ENCODE results near the gene EIF2D. TPM values are rescaled to one million over a fixed set of nuclear protein-coding genes. Genes with fewer than 3 reads are reported as not detected.

The EIF2D gene
- total and polyA plus RNA-seq, 9 of the 15 experiments (the other 6 are each of a cell fraction or from before 2014, with no cell fraction given), result 81.1 to 138 (median 93.9) TPM

- no peak for TF ChIP-seq SP1 (CRISPR knock-in tag; IDR thresholded peaks at IDR 0.05)
- no peak for TF ChIP-seq PPARD (CRISPR knock-in tag; IDR thresholded peaks at IDR 0.05)
- no peak for TF ChIP-seq PHB2 (IDR thresholded peaks at IDR 0.05; ENCODE audit: low read depth)
- no peak for TF ChIP-seq TFAM (CRISPR knock-in tag; conservative IDR thresholded peaks at IDR 0.05)
Measured at GRCh38 chr1:206584683-206585082, 27.6 kb downstream of the EIF2D start (continued).

- no peak overlapping the region for H3K27ac ChIP-seq (ENCODE audit: extremely low read depth, low read depth, low read length)
- H3K9me3 ChIP-seq (replicated peaks; ENCODE audit: control insufficient read depth, insufficient read depth, low read depth, low read length), result no peaks in the 10 kb centered on the region
- no peak overlapping the region for H2AFZ ChIP-seq (ENCODE audit: low read depth, low read length)
- ATAC-seq (peak; percentile 95), FAIRE-seq (peak; percentile 98), DNase-seq (ENCODE audit: extremely low read depth in 1 of 4, low spot score in 3 of 4) (peak; percentile 89 to 91 (median 90))
- no peaks in the 10 kb centered on the region for H3K27me3 ChIP-seq (ENCODE audit: control insufficient read depth in 2 of 2, insufficient read depth in 2 of 2, low read length in 2 of 2)
- H3K4me2 ChIP-seq (ENCODE audit: insufficient read depth, low read length), result no peak overlapping the region
- H3K4me1 ChIP-seq (replicated peaks in 1 of 2; ENCODE audit: control insufficient read depth in 2 of 2, insufficient read depth in 2 of 2, low read length in 2 of 2), result peaks cover 9 to 23% of the 10 kb centered on the region in 2 experiments
- intact Hi-C loops (cut with micrococcal nuclease), result loop anchor here (1.0 kb wide), 3 partner anchors 39 to 94 kb away; no protein-coding TSS in a partner anchor
- peaks cover 10% of the 10 kb centered on the region; the same call in 1 of the 3 replicates for H3K79me2 ChIP-seq (ENCODE audit: control insufficient read depth, insufficient read depth, low read length)
- CTCF ChIA-PET (ENCODE audit: low intra/inter-chr PET ratio), result interaction anchor here (0.7 to 3.7 kb wide), 8 partner anchors 30 to 122 kb away, joined by 3 to 97 read pairs (median 6); no protein-coding TSS in a partner anchor
- H3K36me3 ChIP-seq (ENCODE audit: control insufficient read depth, insufficient read depth, low read length), result peaks cover 71% of the 10 kb centered on the region
- peaks cover 3% of the 10 kb centered on the region; the same call in 1 of the 2 replicates for H4K20me1 ChIP-seq (replicated peaks; ENCODE audit: control insufficient read depth, insufficient read depth, low read length)
- no peaks in the 10 kb centered on the region for H3K9me1 ChIP-seq (ENCODE audit: control insufficient read depth, insufficient read depth, low read length)
- H3K9ac ChIP-seq (ENCODE audit: insufficient read depth in 1 of 2, low read depth in 2 of 2, low read length in 2 of 2), result no peak overlapping the region; a peak in 1 of 4 replicates
- POLR2A ChIA-PET, result interaction anchor here (0.5 to 1.8 kb wide), 7 partner anchors 9 to 1167 kb away, joined by 3 to 20 read pairs (median 4); no protein-coding TSS in a partner anchor
- no peak overlapping the region for H3K4me3 ChIP-seq
- in situ Hi-C loops (cut with MboI), result loop anchor here (5.0 to 25.0 kb wide), 3 partner anchors 37 to 422 kb away; no protein-coding TSS in a partner anchor
- no TSS peak for BruUV-seq (replicated peaks)
- WGBS (ENCODE audit: insufficient coverage, low coverage, missing lambda C conversion rate), result 76% methylated on average over 16 of the region's 16 CpGs
- TF ChIP-seq RREB1 (CRISPR knock-in tag; IDR thresholded peaks at IDR 0.05) (no peak), ZNF12 (CRISPR knock-in tag; IDR thresholded peaks at IDR 0.05) (no peak), NKRF (IDR thresholded peaks at IDR 0.05; ENCODE audit: borderline replicate concordance) (no peak), HCFC1 (IDR thresholded peaks at IDR 0.05; ENCODE audit: low read depth, low read length) (no peak), GATA2 (CRISPR knock-in tag; IDR thresholded peaks at IDR 0.05) (no peak), ZNF76 (CRISPR knock-in tag; IDR thresholded peaks at IDR 0.05; ENCODE audit: borderline replicate concordance) (no peak)
Measured at GRCh38 chr1:206583707-206584648, 28.3 kb downstream of the EIF2D start.
